NB4 (cell line): ENCODE results near the gene NOC2L.

Experiments
- MYC ChIP-seq: IDR thresholded peaks from 2 replicates; pipeline ENCODE4 v1.6.1; 2011; ENCODE audit warnings: low read depth, low read length
- POLR2A ChIP-seq: IDR thresholded peaks from 2 replicates; pipeline ENCODE4 v1.6.1; 2011; ENCODE audit warnings: mild to moderate bottlenecking; ENCODE audit not compliant: insufficient read length; ENCODE audit errors: extremely low read depth
- TF ChIP-seq, protein P1 (sequence below): IDR thresholded peaks from one replicate; pipeline ENCODE4 v1.5.1; 2012; ENCODE audit warnings: low read depth, low read length
- TF ChIP-seq, protein P2 (sequence below): IDR thresholded peaks from 2 replicates; pipeline ENCODE4 v1.6.1; 2011; ENCODE audit warnings: low read depth, low read length

DNA sequence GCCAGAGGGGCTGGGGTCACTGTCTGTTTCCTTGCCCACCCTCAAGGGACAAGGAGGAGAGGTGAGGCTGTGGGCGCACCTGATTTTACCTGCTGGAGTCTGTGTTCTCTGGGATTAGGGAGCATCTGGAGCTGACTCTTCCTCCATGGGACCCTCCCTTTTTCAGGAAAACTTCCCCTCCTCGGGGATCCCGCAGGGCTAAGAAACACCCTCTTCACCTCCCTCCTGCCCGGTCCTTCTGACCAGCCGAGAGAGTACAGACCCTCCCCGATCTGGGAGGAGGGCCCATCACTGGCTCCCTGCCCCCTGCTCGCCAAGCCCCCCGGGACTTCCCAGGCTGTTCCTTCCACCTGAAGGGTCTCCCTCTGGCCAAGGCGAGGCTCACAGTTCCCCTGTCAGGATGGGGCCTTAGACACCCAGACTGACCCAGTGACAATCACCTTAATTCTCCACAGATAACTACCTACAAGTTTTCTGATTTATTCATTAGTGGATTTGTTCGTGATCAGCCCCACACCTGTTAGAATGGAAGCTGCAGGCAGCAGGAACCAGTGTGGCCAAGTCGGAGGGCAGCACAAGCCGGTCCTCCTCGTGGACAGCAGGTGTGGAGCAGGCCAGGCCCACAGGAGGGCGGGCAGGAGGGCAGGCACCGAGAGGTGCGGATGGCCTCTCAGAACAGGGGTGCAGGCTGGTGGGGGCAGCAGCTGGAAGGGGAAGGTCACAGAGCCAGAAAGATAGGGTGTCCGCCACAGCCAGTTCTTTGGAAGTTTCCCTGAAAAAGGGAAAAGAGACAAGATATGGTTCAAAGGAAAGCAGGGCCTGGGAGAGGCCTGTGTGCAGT lies 51.2 kb downstream of the NOC2L start:
- TF ChIP-seq, protein P1, sequence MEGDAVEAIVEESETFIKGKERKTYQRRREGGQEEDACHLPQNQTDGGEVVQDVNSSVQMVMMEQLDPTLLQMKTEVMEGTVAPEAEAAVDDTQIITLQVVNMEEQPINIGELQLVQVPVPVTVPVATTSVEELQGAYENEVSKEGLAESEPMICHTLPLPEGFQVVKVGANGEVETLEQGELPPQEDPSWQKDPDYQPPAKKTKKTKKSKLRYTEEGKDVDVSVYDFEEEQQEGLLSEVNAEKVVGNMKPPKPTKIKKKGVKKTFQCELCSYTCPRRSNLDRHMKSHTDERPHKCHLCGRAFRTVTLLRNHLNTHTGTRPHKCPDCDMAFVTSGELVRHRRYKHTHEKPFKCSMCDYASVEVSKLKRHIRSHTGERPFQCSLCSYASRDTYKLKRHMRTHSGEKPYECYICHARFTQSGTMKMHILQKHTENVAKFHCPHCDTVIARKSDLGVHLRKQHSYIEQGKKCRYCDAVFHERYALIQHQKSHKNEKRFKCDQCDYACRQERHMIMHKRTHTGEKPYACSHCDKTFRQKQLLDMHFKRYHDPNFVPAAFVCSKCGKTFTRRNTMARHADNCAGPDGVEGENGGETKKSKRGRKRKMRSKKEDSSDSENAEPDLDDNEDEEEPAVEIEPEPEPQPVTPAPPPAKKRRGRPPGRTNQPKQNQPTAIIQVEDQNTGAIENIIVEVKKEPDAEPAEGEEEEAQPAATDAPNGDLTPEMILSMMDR, result no peak
- no peak for TF ChIP-seq POLR2A
- TF ChIP-seq, protein P2, sequence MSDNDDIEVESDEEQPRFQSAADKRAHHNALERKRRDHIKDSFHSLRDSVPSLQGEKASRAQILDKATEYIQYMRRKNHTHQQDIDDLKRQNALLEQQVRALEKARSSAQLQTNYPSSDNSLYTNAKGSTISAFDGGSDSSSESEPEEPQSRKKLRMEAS, result no peak
- TF ChIP-seq MYC, result no peak
